Stomach smooth muscle (tissue), 2 donors: ENCODE results near the gene ZNF524.

ENCODE experiments used
- H3K27ac ChIP-seq: one replicate; pipeline ENCODE4 v1.7.0; 2013; ENCODE audit warnings: mild to moderate bottlenecking, low read length, inconsistent platforms
- H3K27me3 ChIP-seq, 2 donors: one replicate each; pipeline ENCODE4 v1.7.0; 2013; ENCODE audit warnings: low read length in 2 of 2; ENCODE audit not compliant: insufficient read depth in 2 of 2, control insufficient read depth in 1 of 2
- H3K36me3 ChIP-seq, 2 donors: one replicate each; pipeline ENCODE4 v1.7.0; 2013; ENCODE audit warnings: low read length in 2 of 2; ENCODE audit not compliant: control insufficient read depth in 2 of 2, insufficient read depth in 2 of 2
- H3K4me1 ChIP-seq: one replicate; pipeline ENCODE4 v1.7.0; 2013; ENCODE audit warnings: low read length; ENCODE audit not compliant: control insufficient read depth, insufficient read depth
- H3K4me3 ChIP-seq, 2 donors: one replicate each; pipeline ENCODE4 v1.7.0; 2013; ENCODE audit warnings: low read length in 2 of 2
- H3K9ac ChIP-seq, 2 donors: one replicate each; pipeline ENCODE4 v1.7.0; 2013; ENCODE audit warnings: low read length in 2 of 2, mild to moderate bottlenecking in 1 of 2
- H3K9me3 ChIP-seq, 2 donors: one replicate each; pipeline ENCODE4 v1.7.0; 2013; ENCODE audit warnings: low read length in 2 of 2; ENCODE audit not compliant: control insufficient read depth in 2 of 2
- donor health status: healthy.
- donor health status: Pancreatic carcinoma.

ZNF524 gene

DNA sequence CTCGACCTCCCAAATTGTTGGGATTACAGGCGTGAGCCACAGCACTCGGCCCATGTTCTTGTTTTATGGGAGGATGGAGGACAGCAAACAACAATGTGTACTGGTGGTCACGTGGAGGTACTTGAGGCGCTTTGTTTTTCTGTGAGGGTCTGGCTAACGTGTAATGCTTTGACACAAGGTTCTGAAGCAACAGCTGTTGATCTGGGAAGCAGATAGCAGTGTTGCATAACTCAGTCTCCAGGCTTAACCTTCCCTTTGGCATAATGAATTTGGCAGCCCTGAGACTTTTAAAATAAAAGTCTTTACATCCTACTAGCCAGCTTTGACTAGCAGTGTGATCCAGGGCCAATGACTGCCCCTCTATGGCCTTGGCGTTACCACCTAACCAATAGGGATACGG, 33.8 kb downstream of the ZNF524 start:
- H3K9ac ChIP-seq = peak overlapping the region in 1 of 2 donors; percentile 100
- peak overlapping the region; percentile 100 for H3K27ac ChIP-seq
- no peak overlapping the region for H3K4me3 ChIP-seq
- no peaks in the 10 kb centered on the region for H3K9me3 ChIP-seq
- H3K4me1 ChIP-seq = peaks cover 29% of the 10 kb centered on the region
- H3K27me3 ChIP-seq = no peaks in the 10 kb centered on the region
- no peaks in the 10 kb centered on the region for H3K36me3 ChIP-seq

DNA sequence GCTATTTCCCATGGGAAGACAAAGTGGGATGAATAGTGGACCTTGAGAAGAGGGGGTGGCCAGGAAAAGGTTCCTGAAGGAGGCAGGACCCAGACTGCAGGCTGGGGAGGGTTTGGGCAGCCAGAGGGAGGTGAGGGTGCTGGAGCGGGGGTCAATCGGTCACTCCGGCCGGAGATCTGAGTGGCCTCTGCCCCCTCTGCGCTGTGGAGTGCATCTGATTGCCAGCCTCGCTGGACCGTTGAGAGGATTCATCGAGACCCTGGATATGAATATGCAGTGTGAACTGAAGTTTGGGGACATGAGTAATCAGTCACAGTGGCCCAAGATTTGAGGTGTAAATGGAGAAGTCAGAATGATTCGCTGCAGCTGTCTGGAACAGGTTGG, 35.2 kb downstream of the ZNF524 start:
- H3K27ac ChIP-seq = peak overlapping the region; percentile 100
- peak overlapping the region; percentile 100 for H3K4me3 ChIP-seq
- H3K9me3 ChIP-seq = no peaks in the 10 kb centered on the region
- H3K9ac ChIP-seq = peak overlapping the region; percentile 100
- no peaks in the 10 kb centered on the region for H3K36me3 ChIP-seq
- H3K27me3 ChIP-seq = no peaks in the 10 kb centered on the region
- peaks cover 43% of the 10 kb centered on the region for H3K4me1 ChIP-seq

DNA sequence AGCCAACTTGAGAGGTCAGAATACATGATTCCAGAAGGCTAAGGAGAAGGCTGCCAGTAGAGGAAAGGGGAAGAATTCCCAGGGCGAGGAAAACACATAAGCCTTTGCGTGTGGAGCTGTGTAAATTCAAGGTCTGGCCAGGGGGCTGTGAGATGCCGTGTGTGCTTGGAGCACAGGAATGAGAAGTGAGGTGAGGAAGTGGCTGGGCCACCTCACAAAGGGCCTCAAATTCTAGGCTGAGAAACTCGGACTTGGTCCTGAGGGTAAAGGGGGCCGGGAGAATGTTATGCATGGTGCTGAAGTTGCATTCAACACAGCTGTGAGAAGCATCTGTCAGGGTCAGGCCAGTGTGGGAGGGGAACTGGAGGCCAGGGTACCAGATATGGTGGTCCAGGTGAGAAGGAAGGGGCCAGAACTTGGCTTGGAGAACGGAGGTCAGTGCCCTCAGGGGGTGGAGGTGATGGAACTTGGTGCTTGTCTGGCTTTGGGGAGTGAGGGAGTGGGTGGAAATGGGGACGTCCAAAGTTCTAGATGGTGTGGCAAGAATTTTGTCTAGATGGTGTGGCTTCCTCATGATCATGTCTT, 35.9 kb downstream of the ZNF524 start:
- Histone ChIP-seq H3K27ac (peak overlapping the region; percentile 100), H3K9me3 (no peaks in the 10 kb centered on the region), H3K9ac (peak overlapping the region; percentile 100), H3K27me3 (no peaks in the 10 kb centered on the region), H3K4me3 (peak overlapping the region; percentile 100), H3K4me1 (peaks cover 46% of the 10 kb centered on the region), H3K36me3 (no peaks in the 10 kb centered on the region)

DNA sequence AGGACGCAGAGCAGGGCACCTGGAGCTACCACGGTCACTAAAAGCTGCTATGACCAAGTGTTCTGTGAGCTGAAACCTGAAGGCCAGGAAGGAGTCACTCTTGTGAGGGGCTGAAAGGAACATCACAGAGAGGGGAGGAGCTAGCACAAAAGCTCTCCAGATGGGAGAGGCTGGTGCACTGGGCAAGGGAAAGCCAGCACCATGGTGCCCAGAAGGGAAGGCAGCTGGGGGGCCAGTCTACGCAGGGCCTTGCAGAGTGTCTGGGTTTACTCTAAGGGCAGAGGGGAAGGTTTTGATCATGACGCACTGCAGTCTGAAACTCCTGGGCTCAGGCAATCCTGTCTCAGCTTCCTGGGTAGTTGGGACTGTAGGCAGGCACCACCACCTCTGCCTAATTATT, 36.6 kb downstream of the ZNF524 start:
- H3K36me3 ChIP-seq = no peaks in the 10 kb centered on the region
- peak overlapping the region in 1 of 2 donors; percentile 100 for H3K4me3 ChIP-seq
- no peak overlapping the region for H3K9ac ChIP-seq
- no peak overlapping the region for H3K27ac ChIP-seq
- no peaks in the 10 kb centered on the region for H3K27me3 ChIP-seq
- H3K4me1 ChIP-seq = peaks cover 48% of the 10 kb centered on the region
- H3K9me3 ChIP-seq = no peaks in the 10 kb centered on the region

DNA sequence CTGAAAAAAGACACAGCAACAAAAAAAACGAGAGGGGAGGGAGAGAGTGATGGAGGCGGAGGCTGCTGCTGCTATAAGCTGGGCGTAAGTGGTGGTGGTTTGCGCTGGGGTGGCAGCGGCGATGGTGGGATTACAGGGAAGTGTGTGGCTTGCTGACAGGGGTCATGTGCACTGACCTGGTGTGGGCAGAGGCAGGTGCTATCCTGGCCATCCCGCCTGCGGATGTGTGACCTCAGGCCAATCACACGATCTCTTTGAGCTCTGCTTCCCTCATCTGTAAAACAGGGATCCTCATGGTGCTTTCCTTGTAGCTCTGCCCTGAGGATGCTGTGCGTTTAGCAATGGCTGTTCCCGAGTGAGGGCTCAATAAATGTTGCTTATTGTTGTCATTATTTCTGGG, 37.4 kb downstream of the ZNF524 start:
- H3K36me3 ChIP-seq = no peaks in the 10 kb centered on the region
- H3K27ac ChIP-seq = no peak overlapping the region
- no peaks in the 10 kb centered on the region for H3K9me3 ChIP-seq
- no peaks in the 10 kb centered on the region for H3K27me3 ChIP-seq
- no peak overlapping the region for H3K9ac ChIP-seq
- peaks cover 51% of the 10 kb centered on the region for H3K4me1 ChIP-seq
- H3K4me3 ChIP-seq = peak overlapping the region in 1 of 2 donors; percentile 8

DNA sequence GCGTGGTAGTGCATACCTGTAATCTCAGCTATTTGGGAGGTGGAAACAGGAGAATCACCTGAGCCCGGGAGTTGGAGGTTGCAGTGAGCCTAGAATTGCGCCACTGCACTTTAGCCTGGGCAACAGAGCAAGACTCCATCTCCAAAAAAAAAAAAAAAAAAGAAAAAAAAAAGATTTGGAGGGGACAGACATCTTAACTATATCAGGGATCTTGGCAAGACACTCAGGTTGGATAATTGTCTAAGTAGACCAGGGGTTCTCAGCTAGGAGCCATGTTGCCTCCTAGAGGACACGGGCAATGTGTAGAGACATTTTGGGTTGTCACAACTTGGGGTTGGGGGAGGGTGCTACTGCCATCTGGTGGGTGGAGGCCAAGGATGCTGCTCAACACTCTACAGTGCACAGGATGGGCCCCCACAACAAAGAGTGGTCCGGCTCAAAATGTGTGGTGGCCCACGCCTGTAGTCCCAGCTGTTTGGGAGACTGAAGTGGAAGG, 38.8 kb downstream of the ZNF524 start:
- Histone ChIP-seq H3K27me3 (no peaks in the 10 kb centered on the region), H3K9ac (no peak overlapping the region), H3K27ac (no peak overlapping the region), H3K9me3 (no peaks in the 10 kb centered on the region), H3K36me3 (no peaks in the 10 kb centered on the region), H3K4me1 (peaks cover 59% of the 10 kb centered on the region), H3K4me3 (no peak overlapping the region)

DNA sequence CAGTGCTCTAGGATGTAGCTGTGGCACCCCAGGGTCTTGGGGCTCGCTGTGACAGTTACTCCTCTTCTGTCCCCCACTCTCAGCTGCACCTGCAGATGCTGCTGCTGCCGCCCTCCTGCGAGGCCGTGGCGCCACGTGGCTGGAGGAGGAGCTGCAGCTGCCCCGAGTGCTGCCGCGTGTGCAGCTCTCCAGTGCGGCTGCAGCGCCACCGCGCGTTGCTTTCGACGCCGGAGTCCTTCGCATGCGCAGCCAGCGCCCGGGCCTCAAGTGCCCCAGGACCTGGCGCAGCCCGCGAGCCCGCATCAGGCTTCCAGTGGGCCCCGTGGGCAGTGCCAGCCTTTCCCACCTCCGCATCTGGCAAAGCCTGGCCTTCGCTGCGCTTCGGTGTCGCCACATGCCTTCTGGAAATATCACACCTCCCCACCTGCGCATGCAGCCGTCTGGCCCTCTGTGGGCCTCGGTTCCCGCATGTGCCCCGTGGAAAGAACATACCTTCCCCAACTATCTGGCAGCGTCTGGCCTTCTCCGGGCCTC, 40.0 kb downstream of the ZNF524 start:
- H3K4me1 ChIP-seq = peaks cover 71% of the 10 kb centered on the region
- peak overlapping the region; percentile 88 for H3K27ac ChIP-seq

DNA sequence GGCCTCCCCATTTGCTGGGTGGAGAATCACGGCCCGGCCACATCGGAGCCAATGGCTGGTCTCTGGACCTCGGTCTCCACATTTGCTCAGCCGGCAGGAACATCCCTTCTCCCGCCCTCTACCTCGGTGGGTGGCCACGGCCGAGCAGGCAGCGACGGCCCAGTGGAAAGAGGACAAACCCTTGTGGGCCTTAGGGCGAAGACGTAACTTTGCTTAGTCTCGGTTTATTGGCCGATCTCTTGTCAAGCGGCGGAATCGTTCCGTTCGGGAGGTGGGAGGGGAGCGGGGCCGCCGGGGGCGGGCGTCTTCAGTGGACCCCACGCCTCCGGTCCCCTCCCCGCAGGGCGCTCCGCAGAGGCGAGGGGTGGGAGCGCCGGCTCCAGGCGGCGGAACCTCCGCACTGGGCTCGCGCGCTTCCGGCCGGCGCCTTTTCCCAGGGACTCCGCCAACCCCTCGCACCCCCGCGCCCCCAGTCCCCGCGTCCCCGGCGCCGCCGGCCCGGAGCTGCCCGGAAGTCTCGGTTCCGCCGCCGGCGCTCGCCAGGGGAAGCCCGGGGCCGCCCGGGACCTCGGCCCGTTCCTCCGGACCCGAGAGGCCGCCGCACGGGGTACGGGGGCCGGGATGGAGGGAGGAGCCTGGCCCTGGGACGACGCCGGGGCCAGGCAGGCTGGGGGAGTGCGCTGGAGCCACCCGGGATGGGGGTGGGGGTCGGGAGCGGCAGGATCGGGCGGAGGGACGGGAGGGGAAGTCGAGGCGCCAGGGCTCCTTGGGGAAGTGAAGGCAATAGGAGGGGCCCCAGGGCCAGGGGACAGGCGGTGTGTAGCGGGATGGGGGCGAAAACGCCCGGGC, 40.7 kb downstream of the ZNF524 start, which contains the start of gene ZNF580:
ZNF580 (plus strand) TSS at position 426 of the 849 bp plus-strand sequence. CDS start 1,507 bp downstream, outside the sequence.
- Histone ChIP-seq H3K4me1 (peaks cover 65% of the 10 kb centered on the region), H3K27ac (peak within 1 kb of the TSS; percentile 88), H3K36me3 (peaks cover 6 to 8% of the 10 kb centered on the region in 2 donors), H3K4me3 (peak within 1 kb of the TSS; percentile 81 to 93), H3K27me3 (no peaks in the 10 kb centered on the region), H3K9me3 (no peaks in the 10 kb centered on the region), H3K9ac (peak within 1 kb of the TSS; percentile 79 to 85)

More for the DNA sequence above, 40.0 kb downstream of the ZNF524 start:
- H3K9ac ChIP-seq = peak overlapping the region; percentile 73 to 79
- peaks cover under 1 to 3% of the 10 kb centered on the region in 2 donors for H3K36me3 ChIP-seq
- H3K27me3 ChIP-seq = no peaks in the 10 kb centered on the region
- no peaks in the 10 kb centered on the region for H3K9me3 ChIP-seq
- peak overlapping the region; percentile 81 to 93 for H3K4me3 ChIP-seq

DNA sequence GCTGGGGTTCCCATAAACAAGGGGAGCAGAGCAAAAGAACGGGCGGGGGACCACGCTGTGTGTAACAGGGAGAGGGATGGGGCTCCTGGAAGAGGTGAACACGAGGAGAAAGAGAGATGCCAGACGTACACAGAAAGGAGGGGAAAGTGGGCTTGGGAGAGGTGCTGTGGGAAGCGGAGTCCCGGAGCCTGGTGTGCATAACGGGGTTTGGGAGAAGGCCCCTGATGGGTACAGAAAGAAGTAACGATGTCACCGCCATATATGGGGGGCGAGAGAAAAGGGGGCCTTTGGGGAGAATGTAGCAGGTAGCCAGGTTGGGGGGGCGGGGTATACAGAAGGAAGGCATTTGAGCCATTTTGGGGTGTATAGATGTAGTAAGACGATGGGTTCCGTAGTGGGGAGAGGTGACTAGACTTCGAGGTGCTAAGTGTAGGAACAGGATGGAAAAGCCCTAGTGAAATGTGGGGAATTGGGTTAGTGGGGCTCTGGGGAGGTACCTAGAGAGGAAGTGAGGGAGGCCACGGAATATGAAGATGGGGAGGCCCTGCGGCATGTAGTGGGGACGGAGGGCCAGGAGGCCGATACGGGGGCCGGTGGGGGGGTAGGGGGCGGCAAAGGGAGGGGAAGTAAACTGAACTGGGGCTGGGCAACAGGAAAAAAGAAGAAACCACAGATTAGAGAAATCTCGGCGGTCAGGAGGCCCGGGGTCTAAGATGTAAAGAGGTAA, 41.5 kb downstream of the ZNF524 start:
- Histone ChIP-seq H3K27me3 (no peaks in the 10 kb centered on the region), H3K4me1 (peaks cover 57% of the 10 kb centered on the region), H3K27ac (peak overlapping the region; percentile 88)

More for the DNA sequence above, 41.5 kb downstream of the ZNF524 start:
- no peaks in the 10 kb centered on the region for H3K9me3 ChIP-seq
- H3K4me3 ChIP-seq = peak overlapping the region; percentile 81 to 93
- peaks cover 6 to 8% of the 10 kb centered on the region in 2 donors for H3K36me3 ChIP-seq
- peak overlapping the region; percentile 79 to 85 for H3K9ac ChIP-seq
